DOHH2 (cell line): ENCODE measurements around the gene GDI1.

ENCODE experiments used
- CTCF ChIP-seq: fragments of 200-600 bp; sonication (generic); IDR thresholded peaks from one replicate; pipeline ENCODE4 v1.5.1; 2014; ENCODE audit warnings: antibody characterized with exemption, mild to moderate bottlenecking, low read depth, low read length; ENCODE audit not compliant: poor library complexity, severe bottlenecking
- EZH2phosphoT487 ChIP-seq: fragments of 200-600 bp; sonication (generic); IDR thresholded peaks from 2 replicates; pipeline ENCODE4 v1.6.1; 2017; ENCODE audit warnings: borderline replicate concordance, mild to moderate bottlenecking, antibody characterized with exemption, low read length, moderate library complexity, mixed read lengths

- TF ChIP-seq CTCF: no peak
- TF ChIP-seq EZH2phosphoT487: no peak
These were observed 30.0 kb downstream of the GDI1 start for GRCh38 chrX:154466907-154467306.
